Prostate gland (tissue), 2 donors: ENCODE results near the gene FRMD4A.

Source experiments
- CTCF ChIP-seq, 4 experiments: fragments of 200-600 bp in 2 of 4; fragments of 450-650 bp in 2 of 4; sonication (generic) in 2 of 4; IDR thresholded peaks; 1 replicate in 3 of 4; 2 replicates in 1 of 4; pipeline ENCODE4 v1.5.1; 2016 to 2019; ENCODE audit warnings: antibody characterized with exemption in 4 of 4, mild to moderate bottlenecking in 2 of 4, moderate library complexity in 2 of 4
- POLR2AphosphoS5 ChIP-seq: sonication (generic); formaldehyde crosslinking; IDR thresholded peaks from one replicate; pipeline ENCODE4 v1.6.1; 2017; ENCODE audit warnings: antibody characterized with exemption

GRCh38 chr10:13736506-13736905 lies 594.2 kb downstream of the FRMD4A start:
- no peak for TF ChIP-seq CTCF (IDR thresholded peaks at IDR 0.05)
- TF ChIP-seq POLR2AphosphoS5, result no peak
